Measurements from ENCODE around the gene SOD3. TPM values are rescaled to one million over a fixed set of nuclear protein-coding genes. Genes with fewer than 3 reads are reported as not detected.

The SOD3 gene
- total and polyA plus RNA-seq, 2 of the 4 experiments (the other 2 are of a cell fraction) = 0.36 to 5.8 TPM

DNA sequence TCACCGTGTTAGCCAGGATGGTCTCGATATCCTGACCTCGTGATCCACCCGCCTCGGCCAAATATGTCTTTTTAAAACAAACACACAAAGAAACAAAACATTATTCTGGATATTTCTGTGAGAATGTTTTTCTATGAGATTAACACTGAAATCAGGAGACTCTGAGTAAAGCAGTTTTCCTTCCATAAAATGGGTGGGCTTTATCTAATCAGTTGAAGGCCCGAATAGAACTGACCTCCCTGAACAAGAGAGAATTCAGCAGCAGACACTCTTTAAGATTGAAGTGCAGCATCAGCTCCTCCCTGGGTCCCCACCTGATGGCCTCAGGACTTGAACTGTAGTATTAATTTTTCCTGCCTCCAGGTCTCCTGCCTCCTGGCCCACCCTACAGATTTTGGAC is 22.4 kb upstream of the SOD3 start:
- H3K36me3 ChIP-seq (ENCODE audit: control insufficient read depth, insufficient read depth, low read length) = no peaks in the 10 kb centered on the region
- H3K14ac ChIP-seq (replicated peaks; ENCODE audit: low read depth, low read length) = no peak overlapping the region
- H3K56ac ChIP-seq (ENCODE audit: extremely low read depth, insufficient read depth, low read length) = no peak overlapping the region
- no peak overlapping the region for H3K4me3 ChIP-seq (ENCODE audit: insufficient read depth, low read depth, low read length)
- no peak overlapping the region for H3K4ac ChIP-seq (ENCODE audit: low read depth, low read length)
- no peak overlapping the region for H2BK5ac ChIP-seq (ENCODE audit: low read depth, low read length, poor library complexity, severe bottlenecking)
- WGBS, 2 experiments (ENCODE audit: extremely low coverage in 2 of 2, insufficient read length in 1 of 2) = 83% methylated on average over 1 of the region's 6 CpGs; no CpG with 5 or more reads in 1 of the 2 experiments
- no peak overlapping the region for H3K18ac ChIP-seq (ENCODE audit: low read depth, low read length)
- no peaks in the 10 kb centered on the region for H3K79me1 ChIP-seq (ENCODE audit: low read depth in 1 of 2, low read length in 2 of 2)
- H2BK15ac ChIP-seq (ENCODE audit: low read depth, low read length) = no peak overlapping the region
- no peak overlapping the region for H3K23ac ChIP-seq (ENCODE audit: low read depth, low read length)
- DNase-seq = no peak
- ATAC-seq (ENCODE audit: low read depth) = no peak
- peaks cover 11% of the 10 kb centered on the region for H3K9me1 ChIP-seq (ENCODE audit: insufficient read depth, low read length)
- dilution Hi-C loops (cut with HindIII; ENCODE audit: low sequenced_read_pairs, unreplicated experiment) = no loop called here
- no peak overlapping the region for H2AFZ ChIP-seq (replicated peaks; ENCODE audit: low read length, poor library complexity)
- no peak overlapping the region for H4K91ac ChIP-seq (ENCODE audit: insufficient read depth, low read depth, low read length)
- TF ChIP-seq RCOR1 (IDR thresholded peaks at IDR 0.05; ENCODE audit: insufficient replicate concordance, low read length) (no peak), NFE2L2 (IDR thresholded peaks at IDR 0.05; ENCODE audit: low read depth, low read length) (no peak), ELK1 (IDR thresholded peaks at IDR 0.05; ENCODE audit: borderline replicate concordance, low read depth, low read length) (no peak)
- no peak overlapping the region for H3K27ac ChIP-seq (ENCODE audit: insufficient read depth, low read length)
- in situ Hi-C loops (cut with MboI; ENCODE audit: low sequenced_read_pairs) = no loop called here
- no peak overlapping the region for H2BK20ac ChIP-seq (ENCODE audit: low read depth, low read length)
- H2AK5ac ChIP-seq (ENCODE audit: low read depth, low read length) = no peak overlapping the region
- intact Hi-C loops (cut with micrococcal nuclease) = no loop called here
- H3K9ac ChIP-seq (ENCODE audit: low read depth, low read length) = no peak overlapping the region
- no peak overlapping the region for H2BK120ac ChIP-seq (ENCODE audit: low read depth, low read length)
- no peaks in the 10 kb centered on the region for H4K20me1 ChIP-seq (ENCODE audit: insufficient read depth, low read length)
- no peak overlapping the region for H4K8ac ChIP-seq (ENCODE audit: low read depth in 2 of 2, low read length in 2 of 2)
- H3K4me2 ChIP-seq (ENCODE audit: low read depth, low read length) = no peak overlapping the region
- CTCF ChIA-PET = no interaction called here
- H3K27me3 ChIP-seq (ENCODE audit: control insufficient read depth, insufficient read depth, low read length) = no peaks in the 10 kb centered on the region
- POLR2A ChIA-PET (ENCODE audit: unreplicated experiment) = no interaction called here
- no TSS peak for BruUV-seq (replicated peaks)
- no peaks in the 10 kb centered on the region for H3K9me3 ChIP-seq (ENCODE audit: control insufficient read depth, insufficient read depth, low read length)
- no peak overlapping the region for H4K5ac ChIP-seq (ENCODE audit: low read depth, low read length)
- no peak overlapping the region for H2AK9ac ChIP-seq (replicated peaks; ENCODE audit: low read depth, low read length, poor library complexity)
- peaks cover 12% of the 10 kb centered on the region for H3K4me1 ChIP-seq (ENCODE audit: control insufficient read depth, insufficient read depth, low read length)
